Kidney (tissue), 14 donors: ENCODE data around the gene ERC2. TPM values are rescaled to one million over a fixed set of nuclear protein-coding genes. Genes with fewer than 3 reads are reported as not detected.

ENCODE experiments used
- DNase-seq, 5 donors: peaks; one replicate each; pipeline ENCODE4 v3.0.0-alpha.2; 2013 to 2020
- FAIRE-seq: peaks from 2 replicates; lab custom pipeline; 2012; peaks lifted over from hg19 to GRCh38; lab: Jason Lieb, UNC
- H3K27ac ChIP-seq, 2 donors: one replicate each; pipeline ENCODE4 v1.7.0; 2013; ENCODE audit warnings: low read depth in 2 of 2, low read length in 2 of 2, inconsistent platforms in 1 of 2
- H3K27me3 ChIP-seq: one replicate; pipeline ENCODE4 v1.7.1; 2013; ENCODE audit warnings: low read length, inconsistent platforms; ENCODE audit not compliant: control insufficient read depth, insufficient read depth
- H3K36me3 ChIP-seq, 3 donors: one replicate each; pipeline versions ENCODE4 v1.7.0 to v1.7.1; 2013; ENCODE audit warnings: low read length in 3 of 3, control low read depth in 1 of 3, inconsistent platforms in 1 of 3; ENCODE audit not compliant: insufficient read depth in 3 of 3, control insufficient read depth in 2 of 3
- H3K4me1 ChIP-seq, 3 donors: one replicate each; pipeline versions ENCODE4 v1.7.0 to v1.7.1; 2013; ENCODE audit warnings: low read length in 3 of 3, inconsistent platforms in 1 of 3, low read depth in 1 of 3; ENCODE audit not compliant: control insufficient read depth in 2 of 3, insufficient read depth in 2 of 3
- H3K4me3 ChIP-seq, 3 donors: one replicate each; pipeline versions ENCODE4 v1.7.0 to v1.8.1; 2013; ENCODE audit warnings: low read length in 3 of 3, control low read depth in 1 of 3, inconsistent platforms in 1 of 3
- H3K9ac ChIP-seq, 3 donors: one replicate each; pipeline versions ENCODE4 v1.7.0 to v1.7.1; 2013; ENCODE audit warnings: low read length in 3 of 3, control low read depth in 1 of 3, inconsistent platforms in 1 of 3
- H3K9me3 ChIP-seq, 3 donors: one replicate each; pipeline versions ENCODE4 v1.7.0 to v1.7.1; 2013; ENCODE audit warnings: low read length in 3 of 3, control low read depth in 1 of 3, inconsistent platforms in 1 of 3; ENCODE audit not compliant: control insufficient read depth in 2 of 3, insufficient read depth in 1 of 3
- intact Hi-C: fragments of 100-400 bp; cut with DNase I; formaldehyde crosslinking; loops from one replicate; pipeline ENCODE4 v1.11.1; 2022
- polyA plus RNA-seq: library from polyadenylated mRNA; stranded (reverse); fragments of 350-450 nt; fragmentation: Illumina TruSeq; extraction: RNeasy Lipid Tissue Mini Kit (QIAGEN cat#74804); gene quantifications from one replicate; pipeline ENCODE4 v1.2.3, GENCODE V29; 2014; ENCODE audit warnings: low read depth, low replicate concordance; ENCODE audit not compliant: insufficient read depth
- total RNA-seq: library from RNA; stranded (reverse); fragmentation: NEBNext Ultra II Directional; extraction: Animal tissue kit (Norgen Biotek cat#: 25700); gene quantifications from one replicate; pipeline ENCODE4 v1.2.1, GENCODE V29; 2021
- TF ChIP-seq, protein P1 (sequence below): IDR thresholded peaks from 3 replicates; pipeline ENCODE4 v1.5.1; 2012; ENCODE audit warnings: mild to moderate bottlenecking, moderate library complexity, borderline replicate concordance; ENCODE audit not compliant: insufficient read depth; ENCODE audit errors: extremely low read depth
- donor health status: control.
- donor health status: control.
- donor health status: control.
- donor health status: control.
- donor health status: control.
- donor health status: DM: yes; HTN: yes; CAD: no.
- donor health status: Normal renal cell carcinoma (clear cell type).

ERC2 gene
- total and polyA plus RNA-seq, 2 donors from 2014 or later: 0.92 to 3.8 TPM

- DNase-seq (no peak), FAIRE-seq (no peak)
- Histone ChIP-seq H3K27ac (no peak overlapping the region), H3K4me3 (no peak overlapping the region), H3K36me3 (no peaks in the 10 kb centered on the region), H3K4me1 (no peaks in the 10 kb centered on the region), H3K27me3 (no peaks in the 10 kb centered on the region), H3K9ac (no peak overlapping the region), H3K9me3 (no peaks in the 10 kb centered on the region)
- TF ChIP-seq, protein P1, sequence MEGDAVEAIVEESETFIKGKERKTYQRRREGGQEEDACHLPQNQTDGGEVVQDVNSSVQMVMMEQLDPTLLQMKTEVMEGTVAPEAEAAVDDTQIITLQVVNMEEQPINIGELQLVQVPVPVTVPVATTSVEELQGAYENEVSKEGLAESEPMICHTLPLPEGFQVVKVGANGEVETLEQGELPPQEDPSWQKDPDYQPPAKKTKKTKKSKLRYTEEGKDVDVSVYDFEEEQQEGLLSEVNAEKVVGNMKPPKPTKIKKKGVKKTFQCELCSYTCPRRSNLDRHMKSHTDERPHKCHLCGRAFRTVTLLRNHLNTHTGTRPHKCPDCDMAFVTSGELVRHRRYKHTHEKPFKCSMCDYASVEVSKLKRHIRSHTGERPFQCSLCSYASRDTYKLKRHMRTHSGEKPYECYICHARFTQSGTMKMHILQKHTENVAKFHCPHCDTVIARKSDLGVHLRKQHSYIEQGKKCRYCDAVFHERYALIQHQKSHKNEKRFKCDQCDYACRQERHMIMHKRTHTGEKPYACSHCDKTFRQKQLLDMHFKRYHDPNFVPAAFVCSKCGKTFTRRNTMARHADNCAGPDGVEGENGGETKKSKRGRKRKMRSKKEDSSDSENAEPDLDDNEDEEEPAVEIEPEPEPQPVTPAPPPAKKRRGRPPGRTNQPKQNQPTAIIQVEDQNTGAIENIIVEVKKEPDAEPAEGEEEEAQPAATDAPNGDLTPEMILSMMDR: no peak
- intact Hi-C loops: no loop called here
These were observed 609.5 kb downstream of the ERC2 start for GRCh38 chr3:55858727-55859126.

GRCh38 chr3:55858302-55858701, 610.0 kb downstream of the ERC2 start:
- FAIRE-seq: no peak
- H3K4me1 ChIP-seq: no peaks in the 10 kb centered on the region
- H3K27ac ChIP-seq: no peak overlapping the region

DNA sequence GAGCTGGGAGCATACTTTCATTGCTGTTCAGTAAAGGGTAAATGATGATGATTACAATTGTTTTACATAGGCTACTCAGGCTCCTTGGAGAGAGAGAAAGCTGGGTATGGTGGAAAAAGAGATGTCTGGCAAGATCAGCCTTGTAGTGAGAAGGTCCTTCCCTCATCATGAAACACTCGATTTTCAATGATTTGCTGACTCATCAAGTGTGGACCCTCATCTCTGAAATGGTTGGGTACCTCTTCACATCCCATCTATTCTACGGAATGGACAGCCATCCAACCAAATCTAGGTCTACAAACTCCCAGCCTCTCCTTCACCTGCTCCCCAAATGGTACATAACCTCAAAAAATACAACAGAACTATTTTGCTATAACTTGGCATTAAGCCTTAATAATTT, 610.6 kb downstream of the ERC2 start:
- Histone ChIP-seq H3K36me3 (no peaks in the 10 kb centered on the region), H3K9me3 (no peaks in the 10 kb centered on the region), H3K27ac (no peak overlapping the region), H3K27me3 (no peaks in the 10 kb centered on the region), H3K4me3 (no peak overlapping the region), H3K4me1 (no peaks in the 10 kb centered on the region), H3K9ac (no peak overlapping the region)
- intact Hi-C loops: no loop called here
- TF ChIP-seq, protein P1: no peak
- FAIRE-seq (no peak), DNase-seq (no peak)

More at GRCh38 chr3:55858302-55858701, 610.0 kb downstream of the ERC2 start:
- no peaks in the 10 kb centered on the region for H3K9me3 ChIP-seq
- no peak overlapping the region for H3K9ac ChIP-seq
- TF ChIP-seq, protein P1: no peak
- H3K36me3 ChIP-seq: no peaks in the 10 kb centered on the region
- DNase-seq: no peak
- no peaks in the 10 kb centered on the region for H3K27me3 ChIP-seq
- H3K4me3 ChIP-seq: no peak overlapping the region
- intact Hi-C loops: no loop called here

DNA sequence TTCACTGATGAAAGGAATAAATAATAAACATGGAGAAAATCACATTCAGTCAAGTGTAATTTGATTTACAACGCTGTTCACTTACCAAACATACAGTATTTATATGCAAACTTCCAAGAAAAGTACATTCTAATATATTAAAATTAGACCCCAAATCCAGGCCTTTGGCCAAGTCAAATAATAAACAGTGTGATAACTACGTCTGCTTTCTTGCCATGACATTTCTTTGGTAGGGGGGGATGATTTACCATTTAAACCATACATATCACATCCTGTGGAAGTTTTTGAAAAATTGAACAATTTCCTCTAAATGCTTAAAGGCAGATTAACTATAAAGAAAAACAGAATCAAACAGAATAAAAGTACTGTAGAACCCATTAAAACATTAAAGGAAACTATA, 613.0 kb downstream of the ERC2 start:
- H3K4me1 ChIP-seq: no peaks in the 10 kb centered on the region
- intact Hi-C loops: no loop called here
- FAIRE-seq (no peak), DNase-seq (peak in 2 of 5 donors; percentile 64 to 78)
- TF ChIP-seq, protein P1: no peak
- no peaks in the 10 kb centered on the region for H3K27me3 ChIP-seq
- no peaks in the 10 kb centered on the region for H3K36me3 ChIP-seq
- H3K9ac ChIP-seq: no peak overlapping the region
- H3K4me3 ChIP-seq: no peak overlapping the region
- H3K27ac ChIP-seq: no peak overlapping the region
- H3K9me3 ChIP-seq: no peaks in the 10 kb centered on the region
